ENCODE measurements around the gene PKMYT1. TPM values are rescaled to one million over a fixed set of nuclear protein-coding genes. Genes with fewer than 3 reads are reported as not detected.

PKMYT1 gene
- total and polyA plus RNA-seq, 7 donors = 0.27 to 3.7 (median 0.84) TPM

DNA sequence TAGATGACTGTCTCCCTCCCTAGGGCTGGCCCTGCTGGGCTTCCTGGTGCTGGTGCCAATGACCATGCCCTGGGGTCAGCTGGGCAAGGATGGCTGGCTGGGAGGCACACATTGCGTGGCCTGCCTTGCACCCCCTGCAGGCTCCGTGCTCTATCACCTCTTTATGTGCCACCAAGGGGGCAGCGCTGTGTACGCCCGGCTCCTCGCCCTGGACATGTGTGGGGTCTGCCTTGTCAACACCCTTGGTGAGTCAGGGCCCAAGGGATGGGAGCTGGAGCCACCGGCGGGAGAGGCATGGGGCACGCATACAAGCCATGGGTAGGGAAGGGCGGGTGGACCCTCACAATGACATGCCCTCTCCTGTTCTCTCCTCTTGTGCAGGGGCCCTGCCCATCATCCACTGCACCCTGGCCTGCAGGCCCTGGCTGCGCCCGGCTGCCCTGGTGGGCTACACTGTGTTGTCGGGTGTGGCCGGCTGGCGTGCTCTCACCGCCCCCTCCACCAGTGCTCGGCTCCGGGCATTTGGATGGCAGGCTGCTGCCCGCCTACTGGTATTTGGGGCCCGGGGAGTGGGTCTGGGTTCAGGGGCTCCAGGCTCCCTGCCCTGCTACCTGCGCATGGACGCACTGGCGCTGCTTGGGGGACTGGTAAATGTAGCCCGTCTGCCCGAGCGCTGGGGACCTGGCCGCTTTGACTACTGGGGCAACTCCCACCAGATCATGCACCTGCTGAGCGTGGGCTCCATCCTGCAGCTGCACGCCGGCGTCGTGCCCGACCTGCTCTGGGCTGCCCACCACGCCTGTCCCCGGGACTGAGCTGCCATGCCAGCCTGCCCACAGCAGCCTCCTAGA is 8.9 kb downstream of the PKMYT1 start:
- H3K4me1 ChIP-seq = peaks cover 10% of the 10 kb centered on the region
- DNase-seq (no peak), ATAC-seq (no peak)
- peaks cover 0 to 23% (median 6%) of the 10 kb centered on the region in 3 donors for H3K27me3 ChIP-seq (ENCODE audit: insufficient read depth in 3 of 3, low read length in 2 of 3)
- TF ChIP-seq, protein P1, sequence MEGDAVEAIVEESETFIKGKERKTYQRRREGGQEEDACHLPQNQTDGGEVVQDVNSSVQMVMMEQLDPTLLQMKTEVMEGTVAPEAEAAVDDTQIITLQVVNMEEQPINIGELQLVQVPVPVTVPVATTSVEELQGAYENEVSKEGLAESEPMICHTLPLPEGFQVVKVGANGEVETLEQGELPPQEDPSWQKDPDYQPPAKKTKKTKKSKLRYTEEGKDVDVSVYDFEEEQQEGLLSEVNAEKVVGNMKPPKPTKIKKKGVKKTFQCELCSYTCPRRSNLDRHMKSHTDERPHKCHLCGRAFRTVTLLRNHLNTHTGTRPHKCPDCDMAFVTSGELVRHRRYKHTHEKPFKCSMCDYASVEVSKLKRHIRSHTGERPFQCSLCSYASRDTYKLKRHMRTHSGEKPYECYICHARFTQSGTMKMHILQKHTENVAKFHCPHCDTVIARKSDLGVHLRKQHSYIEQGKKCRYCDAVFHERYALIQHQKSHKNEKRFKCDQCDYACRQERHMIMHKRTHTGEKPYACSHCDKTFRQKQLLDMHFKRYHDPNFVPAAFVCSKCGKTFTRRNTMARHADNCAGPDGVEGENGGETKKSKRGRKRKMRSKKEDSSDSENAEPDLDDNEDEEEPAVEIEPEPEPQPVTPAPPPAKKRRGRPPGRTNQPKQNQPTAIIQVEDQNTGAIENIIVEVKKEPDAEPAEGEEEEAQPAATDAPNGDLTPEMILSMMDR (IDR thresholded peaks at IDR 0.05) = no peak
- H3K9me3 ChIP-seq = no peaks in the 10 kb centered on the region
- no peaks in the 10 kb centered on the region for H3K36me3 ChIP-seq (ENCODE audit: insufficient read depth in 1 of 2, low read depth in 1 of 2)
- intact Hi-C loops (cut with DNase I) = no loop called here
- 93 to 96% (median 94%) methylated on average over 28 to 35 of the region's 35 CpGs for WGBS, 3 donors
- H3K27ac ChIP-seq = no peak overlapping the region
- H3K4me3 ChIP-seq = no peak overlapping the region

DNA sequence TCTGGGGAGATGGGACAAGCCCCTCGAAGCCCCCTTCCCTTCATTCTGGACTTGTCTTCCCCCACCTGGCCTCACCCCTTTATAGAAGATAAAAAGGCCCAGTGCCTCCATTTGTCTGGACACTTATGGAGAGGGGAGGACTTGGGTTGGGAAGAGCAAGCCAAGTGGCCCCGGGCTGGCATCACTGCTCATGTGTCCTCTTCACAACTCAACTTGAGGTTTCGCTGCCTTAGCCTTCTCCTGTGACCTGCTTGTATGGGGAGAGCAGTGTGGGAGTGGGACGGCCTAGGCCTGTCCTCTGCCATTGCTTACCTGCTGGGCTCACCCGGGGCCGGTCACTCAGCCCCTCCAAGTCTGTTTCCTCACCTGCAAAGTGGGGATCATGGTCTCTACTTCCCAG is 9.7 kb downstream of the PKMYT1 start:
- peak overlapping the region; percentile 87 for H3K4me3 ChIP-seq

DNA sequence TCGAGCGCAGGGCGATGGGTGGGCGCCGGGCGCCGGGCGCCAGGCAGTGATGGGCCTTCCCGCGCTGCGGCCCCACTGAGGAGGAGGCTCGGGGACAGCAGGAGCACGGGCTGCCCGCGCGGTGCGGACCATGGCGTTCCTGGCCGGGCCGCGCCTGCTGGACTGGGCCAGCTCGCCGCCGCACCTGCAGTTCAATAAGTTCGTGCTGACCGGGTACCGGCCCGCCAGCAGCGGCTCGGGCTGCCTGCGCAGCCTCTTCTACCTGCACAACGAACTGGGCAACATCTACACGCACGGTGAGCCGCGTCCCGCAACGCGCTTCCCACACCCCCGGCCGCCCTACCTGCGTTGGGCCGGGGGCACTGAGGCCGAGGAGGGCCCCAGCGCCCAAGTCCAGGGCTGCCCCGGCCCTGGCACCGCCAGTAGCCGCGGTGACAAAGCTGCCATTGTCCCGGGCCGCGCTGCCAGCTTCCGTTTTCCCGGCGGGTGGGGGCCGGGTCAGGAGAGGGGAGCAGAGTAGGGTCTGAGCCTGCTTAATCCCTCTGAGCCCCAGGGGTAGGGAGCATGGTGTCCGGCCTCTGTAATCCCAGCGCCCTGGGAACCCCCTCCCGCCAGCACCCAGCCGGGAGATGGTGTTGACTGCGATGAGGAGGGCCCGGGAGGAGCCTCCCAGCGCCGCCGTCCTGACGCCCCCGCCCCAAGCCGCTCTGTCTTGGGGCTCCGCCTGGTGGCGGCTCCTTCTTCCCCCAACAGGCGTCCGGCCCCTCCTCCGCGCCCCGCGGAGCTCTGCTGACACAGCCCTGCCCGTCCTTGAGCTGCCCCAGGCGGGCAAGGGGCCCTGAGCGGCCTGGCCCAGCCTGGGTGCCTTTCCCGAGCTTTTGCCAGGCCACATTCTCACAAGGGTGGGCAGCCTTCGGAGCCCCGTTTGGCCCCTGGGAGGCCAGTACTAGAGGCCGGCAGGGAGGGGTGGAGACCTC is 10.4 kb downstream of the PKMYT1 start:
- intact Hi-C loops (cut with DNase I) = no loop called here
- H3K9me3 ChIP-seq = no peaks in the 10 kb centered on the region
- H3K27ac ChIP-seq = peak overlapping the region; percentile 61
- H3K4me1 ChIP-seq = peaks cover 11% of the 10 kb centered on the region
- ATAC-seq = peak; percentile 44 to 74 (median 64)
- peak overlapping the region; percentile 87 for H3K4me3 ChIP-seq
- no peaks in the 10 kb centered on the region for H3K36me3 ChIP-seq (ENCODE audit: insufficient read depth in 1 of 2, low read depth in 1 of 2)
- DNase-seq = peak; percentile 73 to 84
- TF ChIP-seq, protein P1 (IDR thresholded peaks at IDR 0.05) = peak; percentile 15
- 2 to 5% (median 3%) methylated on average over 47 to 83 of the region's 83 CpGs for WGBS, 3 donors
- peaks cover 0 to 38% (median 14%) of the 10 kb centered on the region in 3 donors for H3K27me3 ChIP-seq (ENCODE audit: insufficient read depth in 3 of 3, low read length in 2 of 3)

More for the DNA sequence above, 9.7 kb downstream of the PKMYT1 start:
- Histone ChIP-seq H3K27ac (peak overlapping the region; percentile 61), H3K27me3 (ENCODE audit: insufficient read depth in 3 of 3, low read length in 2 of 3) (peaks cover 0 to 31% (median 11%) of the 10 kb centered on the region in 3 donors), H3K9me3 (no peaks in the 10 kb centered on the region), H3K4me1 (peaks cover 10% of the 10 kb centered on the region), H3K36me3 (ENCODE audit: insufficient read depth in 1 of 2, low read depth in 1 of 2) (no peaks in the 10 kb centered on the region)
- DNase-seq = no peak
- intact Hi-C loops (cut with DNase I) = no loop called here
- ATAC-seq = no peak
- TF ChIP-seq, protein P1 (IDR thresholded peaks at IDR 0.05) = no peak
- WGBS, 3 donors = 71 to 78% (median 76%) methylated on average over 5 to 6 of the region's 6 CpGs

DNA sequence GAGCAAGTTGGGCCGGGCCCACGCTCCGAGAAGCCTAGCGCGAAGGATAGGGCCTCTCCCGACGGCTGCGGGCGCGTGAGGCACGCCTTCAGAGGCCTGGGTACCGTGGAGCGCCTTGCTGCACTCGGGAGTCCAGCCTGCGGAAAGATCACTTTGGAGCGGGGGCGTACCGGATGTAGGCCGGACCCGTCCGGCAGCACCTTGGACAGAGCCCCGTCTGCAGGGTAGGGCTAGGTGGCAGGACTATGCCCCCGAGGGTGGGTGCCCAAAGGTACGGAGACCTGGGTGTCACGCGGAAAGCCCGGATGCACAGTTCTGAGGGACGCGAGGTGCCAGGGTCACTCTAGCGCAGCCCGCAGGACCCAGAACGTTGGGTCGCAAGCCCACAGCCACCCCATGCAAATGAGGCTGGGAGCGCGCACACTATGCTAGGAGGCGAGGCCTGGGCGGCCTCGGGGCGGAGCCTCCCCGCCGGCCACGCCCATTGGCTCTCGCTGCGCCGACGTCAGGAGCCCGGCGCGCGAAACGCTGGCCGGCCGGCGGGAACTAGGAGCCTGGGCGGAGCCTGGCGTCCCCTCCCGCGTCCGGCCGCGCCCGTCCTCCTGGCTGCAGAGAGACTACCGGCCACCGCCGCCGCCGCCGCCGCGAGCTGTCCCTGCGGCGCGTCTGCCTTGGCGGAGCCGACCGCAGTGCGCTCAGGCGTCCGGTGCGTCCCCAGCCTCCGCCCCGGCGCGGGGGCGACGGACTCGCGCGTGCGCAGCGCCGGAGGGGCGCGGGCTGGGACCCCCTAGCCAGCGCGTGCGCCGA is 11.3 kb downstream of the PKMYT1 start, which contains the start of gene PAQR4:
Gene PAQR4 (plus strand): TSS at position 611 of the 807 bp plus-strand sequence. CDS start 327 bp downstream, outside the sequence.
- TF ChIP-seq, protein P1 (IDR thresholded peaks at IDR 0.05) = no peak
- H3K4me1 ChIP-seq = peaks cover 20% of the 10 kb centered on the region
- H3K27ac ChIP-seq = peak within 1 kb of the TSS; percentile 61
- intact Hi-C loops (cut with DNase I) = no loop called here
- peaks cover 0 to 47% (median 23%) of the 10 kb centered on the region in 3 donors for H3K27me3 ChIP-seq (ENCODE audit: insufficient read depth in 3 of 3, low read length in 2 of 3)
- H3K36me3 ChIP-seq (ENCODE audit: insufficient read depth in 1 of 2, low read depth in 1 of 2) = no peaks in the 10 kb centered on the region
- DNase-seq (peak; percentile 88 to 94), ATAC-seq (peak; percentile 89 to 95 (median 93))
- WGBS, 3 donors = 1% methylated on average over 67 to 98 of the region's 98 CpGs
- H3K9me3 ChIP-seq = no peaks in the 10 kb centered on the region
- H3K4me3 ChIP-seq = peak within 1 kb of the TSS; percentile 87
